SK-N-SH (cell line): ENCODE results near the gene FCER1G.

Source experiments
- FOXM1 ChIP-seq: IDR thresholded peaks from 2 replicates; pipeline ENCODE4 v1.4.0; 2012; ENCODE audit warnings: low read depth, mild to moderate bottlenecking
- NFIC ChIP-seq: IDR thresholded peaks from 2 replicates; pipeline ENCODE4 v1.4.0; 2012; ENCODE audit warnings: borderline replicate concordance
- RAD21 ChIP-seq: IDR thresholded peaks from 2 replicates; pipeline ENCODE4 v1.6.1; 2012; ENCODE audit warnings: mild to moderate bottlenecking, low read length
- RCOR1 ChIP-seq: fragments of 150-350 bp; IDR thresholded peaks from 2 replicates; pipeline ENCODE4 v1.6.1; 2017; ENCODE audit warnings: antibody characterized with exemption, low read length
- TAF1 ChIP-seq: IDR thresholded peaks from 2 replicates; pipeline ENCODE4 v1.6.1; 2012; ENCODE audit warnings: low read depth, mild to moderate bottlenecking, low read length, moderate library complexity, borderline replicate concordance
- TEAD4 ChIP-seq: IDR thresholded peaks from 2 replicates; pipeline ENCODE4 v1.4.0; 2012; ENCODE audit warnings: mild to moderate bottlenecking, borderline replicate concordance; ENCODE audit not compliant: insufficient read depth
- YY1 ChIP-seq: IDR thresholded peaks from 2 replicates; pipeline ENCODE4 v1.4.0; 2012; ENCODE audit warnings: low read depth, mild to moderate bottlenecking
- TF ChIP-seq, protein P1 (sequence below): fragments of 200-600 bp; sonication (generic); IDR thresholded peaks from 2 replicates; pipeline ENCODE4 v1.6.1; 2017; ENCODE audit warnings: antibody characterized with exemption, mild to moderate bottlenecking, moderate library complexity
- TF ChIP-seq, protein P2 (sequence below): IDR thresholded peaks from 2 replicates; pipeline ENCODE4 v1.4.0; 2012; ENCODE audit warnings: low read depth

DNA sequence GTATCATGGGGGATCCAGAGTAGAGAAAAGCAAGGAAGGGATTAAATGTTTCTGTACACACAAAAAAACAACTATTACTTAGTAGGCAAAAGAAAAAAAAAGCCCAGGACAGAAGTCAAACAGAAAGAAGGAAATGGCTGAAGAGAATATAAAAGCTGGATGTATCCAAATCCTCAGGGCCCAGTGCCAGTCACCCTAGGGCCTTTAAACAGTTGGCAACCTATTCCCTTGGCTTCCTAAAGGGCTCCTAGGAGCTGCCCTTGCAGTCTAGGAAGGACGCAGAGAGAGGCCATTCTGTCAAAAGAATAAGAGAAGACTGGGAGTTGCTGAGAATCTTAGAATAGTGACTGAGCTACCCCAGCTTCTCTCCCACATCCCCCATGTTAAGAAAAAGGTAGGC is 42.7 kb upstream of the FCER1G start:
- TF ChIP-seq NFIC, result no peak
- TF ChIP-seq, protein P1, sequence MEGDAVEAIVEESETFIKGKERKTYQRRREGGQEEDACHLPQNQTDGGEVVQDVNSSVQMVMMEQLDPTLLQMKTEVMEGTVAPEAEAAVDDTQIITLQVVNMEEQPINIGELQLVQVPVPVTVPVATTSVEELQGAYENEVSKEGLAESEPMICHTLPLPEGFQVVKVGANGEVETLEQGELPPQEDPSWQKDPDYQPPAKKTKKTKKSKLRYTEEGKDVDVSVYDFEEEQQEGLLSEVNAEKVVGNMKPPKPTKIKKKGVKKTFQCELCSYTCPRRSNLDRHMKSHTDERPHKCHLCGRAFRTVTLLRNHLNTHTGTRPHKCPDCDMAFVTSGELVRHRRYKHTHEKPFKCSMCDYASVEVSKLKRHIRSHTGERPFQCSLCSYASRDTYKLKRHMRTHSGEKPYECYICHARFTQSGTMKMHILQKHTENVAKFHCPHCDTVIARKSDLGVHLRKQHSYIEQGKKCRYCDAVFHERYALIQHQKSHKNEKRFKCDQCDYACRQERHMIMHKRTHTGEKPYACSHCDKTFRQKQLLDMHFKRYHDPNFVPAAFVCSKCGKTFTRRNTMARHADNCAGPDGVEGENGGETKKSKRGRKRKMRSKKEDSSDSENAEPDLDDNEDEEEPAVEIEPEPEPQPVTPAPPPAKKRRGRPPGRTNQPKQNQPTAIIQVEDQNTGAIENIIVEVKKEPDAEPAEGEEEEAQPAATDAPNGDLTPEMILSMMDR, result no peak
- TF ChIP-seq YY1, result no peak
- TF ChIP-seq TAF1, result no peak
- TF ChIP-seq RCOR1, result no peak
- TF ChIP-seq RAD21, result no peak
- TF ChIP-seq, protein P2, sequence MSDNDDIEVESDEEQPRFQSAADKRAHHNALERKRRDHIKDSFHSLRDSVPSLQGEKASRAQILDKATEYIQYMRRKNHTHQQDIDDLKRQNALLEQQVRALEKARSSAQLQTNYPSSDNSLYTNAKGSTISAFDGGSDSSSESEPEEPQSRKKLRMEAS, result no peak
- TF ChIP-seq TEAD4, result no peak
- TF ChIP-seq FOXM1, result no peak
